Liver (tissue), 9 donors: Measurements from ENCODE around the gene RHOT2. TPM values are rescaled to one million over a fixed set of nuclear protein-coding genes. Genes with fewer than 3 reads are reported as not detected.

Experiments used
- DNase-seq: peaks from one replicate; pipeline ENCODE4 v3.0.0-alpha.2; 2017; ENCODE audit warnings: low spot score
- H3K27ac ChIP-seq, 2 donors: one replicate each; pipeline ENCODE4 v1.7.0; 2013; ENCODE audit warnings: inconsistent platforms in 2 of 2, low read length in 2 of 2, control low read depth in 1 of 2, low read depth in 1 of 2, mild to moderate bottlenecking in 1 of 2
- H3K27me3 ChIP-seq, 4 donors: one replicate each; pipeline versions ENCODE4 v1.6.1 to v1.7.0; 2013; ENCODE audit warnings: low read length in 3 of 4, inconsistent platforms in 1 of 4, mild to moderate bottlenecking in 1 of 4, moderate library complexity in 1 of 4; ENCODE audit not compliant: control insufficient read depth in 4 of 4, insufficient read depth in 4 of 4
- H3K36me3 ChIP-seq, 4 donors: one replicate each; pipeline versions ENCODE4 v1.6.1 to v1.7.0; 2013; ENCODE audit warnings: low read length in 3 of 4, mild to moderate bottlenecking in 3 of 4, low read depth in 1 of 4, moderate library complexity in 1 of 4; ENCODE audit not compliant: control insufficient read depth in 4 of 4, insufficient read depth in 3 of 4
- H3K4me1 ChIP-seq, 4 donors: one replicate each; pipeline versions ENCODE4 v1.6.1 to v1.7.0; 2013; ENCODE audit warnings: low read length in 3 of 4, mild to moderate bottlenecking in 3 of 4, moderate library complexity in 1 of 4; ENCODE audit not compliant: control insufficient read depth in 4 of 4, insufficient read depth in 4 of 4
- H3K4me3 ChIP-seq, 3 donors: one replicate each; pipeline versions ENCODE4 v1.6.1 to v1.7.0; 2013; ENCODE audit warnings: low read length in 3 of 3, control low read depth in 1 of 3, low read depth in 1 of 3, mild to moderate bottlenecking in 1 of 3
- H3K9ac ChIP-seq, 2 donors: one replicate each; pipeline ENCODE4 v1.7.0; 2013; ENCODE audit warnings: low read length in 2 of 2, mild to moderate bottlenecking in 2 of 2, moderate library complexity in 2 of 2, control low read depth in 1 of 2, low read depth in 1 of 2
- H3K9me3 ChIP-seq, 4 donors: one replicate each; pipeline versions ENCODE4 v1.6.1 to v1.7.0; 2013; ENCODE audit warnings: low read length in 3 of 4; ENCODE audit not compliant: control insufficient read depth in 4 of 4
- CTCF ChIP-seq: fragments of 150-350 bp; IDR thresholded peaks from 2 replicates; pipeline ENCODE4 v1.5.1; 2017; ENCODE audit warnings: improper control_type of control experiment, low read depth, low read length; ENCODE audit not compliant: missing input control
- FOXA1 ChIP-seq: IDR thresholded peaks from 2 replicates; pipeline ENCODE4 v1.6.1; 2016; ENCODE audit warnings: antibody characterized with exemption
- FOXA2 ChIP-seq: IDR thresholded peaks from 2 replicates; pipeline ENCODE4 v1.6.1; 2016; ENCODE audit warnings: antibody characterized with exemption
- GABPA ChIP-seq, 2 donors: IDR thresholded peaks in 1 of 2; conservative IDR thresholded peaks in 1 of 2; 2 replicates each; pipeline ENCODE4 v1.6.1; 2016; ENCODE audit warnings: antibody characterized with exemption in 2 of 2, mild to moderate bottlenecking in 1 of 2, moderate library complexity in 1 of 2
- HNF4A ChIP-seq, 2 donors: conservative IDR thresholded peaks; 2 replicates each; pipeline ENCODE4 v1.6.1; 2016; ENCODE audit warnings: antibody characterized with exemption in 2 of 2, mild to moderate bottlenecking in 2 of 2
- JUND ChIP-seq, 2 donors: IDR thresholded peaks; 2 replicates each; pipeline ENCODE4 v1.6.1; 2016; ENCODE audit warnings: antibody characterized with exemption in 2 of 2
- NR2F2 ChIP-seq: IDR thresholded peaks from 2 replicates; pipeline ENCODE4 v1.6.1; 2016; ENCODE audit warnings: antibody characterized with exemption
- RAD21 ChIP-seq, 2 donors: IDR thresholded peaks; 2 replicates each; pipeline ENCODE4 v1.6.1; 2016; ENCODE audit warnings: antibody characterized with exemption in 2 of 2, mild to moderate bottlenecking in 2 of 2
- REST ChIP-seq: IDR thresholded peaks from 2 replicates; pipeline ENCODE4 v1.6.1; 2016; ENCODE audit warnings: antibody characterized with exemption, mild to moderate bottlenecking
- RXRA ChIP-seq, 2 donors: IDR thresholded peaks; 2 replicates each; pipeline ENCODE4 v1.6.1; 2017 to 2018; ENCODE audit warnings: antibody characterized with exemption in 2 of 2, mild to moderate bottlenecking in 1 of 2
- SP1 ChIP-seq: IDR thresholded peaks from 2 replicates; pipeline ENCODE4 v1.6.1; 2018; ENCODE audit warnings: antibody characterized with exemption, mild to moderate bottlenecking
- YY1 ChIP-seq: IDR thresholded peaks from 2 replicates; pipeline ENCODE4 v1.6.1; 2016; ENCODE audit warnings: antibody characterized with exemption, mild to moderate bottlenecking
- ZBTB33 ChIP-seq: IDR thresholded peaks from 2 replicates; pipeline ENCODE4 v1.6.1; 2016; ENCODE audit warnings: antibody characterized with exemption
- WGBS: extraction: QIAGEN DNeasy Blood & Tissue Kit; methylation state at CpG from one replicate; pipeline ENCODE4 v1.1.7; 2013; 5-methylcytosine and 5-hydroxymethylcytosine counted together
- polyA plus RNA-seq, 2 donors: library from polyadenylated mRNA; stranded (reverse) in 1 of 2; unstranded in 1 of 2; fragments of 200-250 nt in 1 of 2; fragments of >200 nt in 1 of 2; fragmentation: Nextera tagmentation in 1 of 2; extraction: Ambion mirVana in 1 of 2; gene quantifications; one replicate each; pipeline versions ENCODE4 v1.2.1 to v1.2.3, GENCODE V29; 2013 to 2015
- total RNA-seq, 2 donors: library from RNA; depleted of rRNA; stranded (reverse); fragments of >200 nt; gene quantifications; one replicate each; pipeline ENCODE4 v1.2.3, GENCODE V29; 2014
- TF ChIP-seq, protein P1 (sequence below): IDR thresholded peaks from 2 replicates; pipeline ENCODE4 v1.6.1; 2016; ENCODE audit warnings: antibody characterized with exemption
- donor health status: healthy.
- donor health status: healthy.
- donor health status: healthy.
- donor health status: healthy.
- donor health status: healthy.

RHOT2 gene
- total and polyA plus RNA-seq, 4 donors = 20.8 to 37.9 (median 34.3) TPM

GRCh38 chr16:633336-634050 lies 34.4 kb upstream of the RHOT2 start (continued):
- TF ChIP-seq CTCF (no peak), NR2F2 (no peak), YY1 (no peak), JUND (IDR thresholded peaks at IDR 0.05) (no peak), RXRA (IDR thresholded peaks at IDR 0.05) (no peak), RAD21 (IDR thresholded peaks at IDR 0.05) (no peak), HNF4A (conservative IDR thresholded peaks at IDR 0.05) (no peak), FOXA1 (no peak)
- TF ChIP-seq, protein P1, sequence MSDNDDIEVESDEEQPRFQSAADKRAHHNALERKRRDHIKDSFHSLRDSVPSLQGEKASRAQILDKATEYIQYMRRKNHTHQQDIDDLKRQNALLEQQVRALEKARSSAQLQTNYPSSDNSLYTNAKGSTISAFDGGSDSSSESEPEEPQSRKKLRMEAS = no peak

DNA sequence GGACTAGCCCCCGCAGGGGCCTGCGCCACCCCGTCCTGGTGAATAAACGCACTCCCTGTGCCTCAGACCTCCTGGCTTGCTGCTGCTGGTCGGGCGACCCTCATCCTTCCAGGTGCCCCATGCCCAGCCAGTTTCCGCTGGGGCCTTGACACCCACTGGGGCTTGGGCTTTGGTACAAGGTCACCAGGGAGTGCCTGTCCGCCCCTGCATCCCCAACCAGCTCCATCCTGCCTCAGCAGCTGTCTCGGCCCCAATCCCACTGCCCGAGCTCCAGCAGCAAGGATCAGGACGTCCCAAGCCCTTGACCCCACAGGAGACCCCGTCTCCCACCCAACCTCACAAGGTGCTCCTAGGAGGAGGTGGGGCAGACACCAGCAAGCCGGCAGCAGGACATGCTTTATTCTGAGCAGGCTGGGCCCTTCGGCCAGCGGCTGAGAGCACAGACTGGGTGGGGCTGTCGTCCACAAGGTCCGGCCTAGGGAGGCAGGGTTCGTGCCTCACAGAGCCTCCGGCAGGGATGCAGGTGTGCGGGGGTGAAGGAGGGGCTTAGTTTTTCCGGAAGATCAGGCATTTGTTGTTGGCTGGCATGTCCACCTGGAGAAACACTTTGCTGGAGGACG lies 33.8 kb upstream of the RHOT2 start:
- Histone ChIP-seq H3K9ac (no peak overlapping the region), H3K27ac (no peak overlapping the region), H3K4me3 (no peak overlapping the region), H3K27me3 (no peaks in the 10 kb centered on the region), H3K36me3 (peaks cover 0 to 7% (median 0%) of the 10 kb centered on the region in 4 donors), H3K9me3 (no peaks in the 10 kb centered on the region), H3K4me1 (peaks cover 27 to 49% (median 37%) of the 10 kb centered on the region in 4 donors)
- DNase-seq = no peak
- 96% methylated on average over 22 of the region's 22 CpGs for WGBS
- no peak for TF ChIP-seq CTCF
- TF ChIP-seq REST = no peak
- TF ChIP-seq GABPA (IDR thresholded peaks at IDR 0.05 in 1 of 2, conservative IDR thresholded peaks at IDR 0.05 in 1 of 2) = no peak
- TF ChIP-seq NR2F2 = no peak
- no peak for TF ChIP-seq ZBTB33
- TF ChIP-seq SP1 = no peak
- no peak for TF ChIP-seq FOXA2
